T-helper 1 cell treated with Interleukin-12 subunit alpha and Interleukin-12 subunit beta and Interleukin-4 antibody, amounts not matched to agents 30 ng/mL and 1 ng/mL, for 36 hours (primary cell): Measurements from ENCODE around the gene WBP2NL. TPM values are rescaled to one million over a fixed set of nuclear protein-coding genes. Genes with fewer than 3 reads are reported as not detected.

Source experiments
- intact Hi-C: fragments of 100-400 bp; cut with micrococcal nuclease; formaldehyde crosslinking; loops from one replicate; pipeline ENCODE4 v1.15.1; 2024
- total RNA-seq: library from RNA; stranded (reverse); gene quantifications from 2 replicates; pipeline ENCODE4 v1.2.3, GENCODE V29; 2022

WBP2NL gene
- total RNA-seq, 1 donor from 2014 or later = 2.9 TPM

DNA sequence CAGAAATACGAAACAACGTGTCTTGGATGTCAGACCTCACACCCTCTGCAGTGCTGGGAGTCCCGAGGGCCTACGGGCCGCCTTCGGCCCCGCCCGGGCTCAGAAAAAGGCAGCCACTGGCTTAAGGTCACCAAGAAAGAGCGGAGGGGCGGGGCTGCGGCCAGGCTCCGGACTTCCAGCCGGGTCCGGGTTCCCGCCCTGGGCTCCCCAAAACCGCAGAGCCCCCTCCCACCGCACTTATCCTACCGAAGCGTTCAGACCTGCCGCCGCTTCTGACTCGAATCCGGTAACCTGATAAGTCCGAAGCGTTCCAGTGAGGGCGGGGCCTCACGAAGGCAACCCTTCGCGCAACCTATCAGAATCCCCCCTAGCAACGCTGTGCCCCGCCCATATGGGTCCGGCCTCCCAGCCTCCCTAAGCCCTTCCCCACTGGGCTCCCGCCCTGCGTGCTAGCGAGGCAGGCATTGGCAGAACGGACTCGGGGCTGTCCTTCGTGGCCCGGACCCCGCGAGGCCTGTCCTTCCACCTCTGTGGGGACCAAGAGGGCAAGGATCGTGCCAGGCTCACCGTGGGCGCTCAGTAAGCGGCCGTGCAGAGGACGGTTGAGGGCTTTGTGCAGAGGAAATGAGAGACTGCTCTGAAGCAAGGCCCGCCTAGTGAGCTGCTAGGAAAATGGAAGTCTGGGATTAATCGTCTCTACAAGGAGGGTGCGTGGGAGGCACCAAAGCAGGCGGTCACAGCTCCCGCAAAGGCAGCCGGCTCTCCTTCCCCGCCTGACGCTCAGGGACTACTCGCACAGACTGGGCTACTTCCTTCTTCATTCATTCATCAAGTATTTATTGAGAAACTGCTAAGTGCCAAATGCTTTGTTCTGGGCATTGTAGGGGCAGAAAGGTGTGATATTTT lies 72.2 kb downstream of the WBP2NL start, which contains the start of gene NAGA:
TSS of gene NAGA (minus strand) at position 296 of the 906 bp plus-strand sequence. CDS start 515 bp downstream, outside the sequence.
- intact Hi-C loops = loop anchor here (1.0 to 10.0 kb wide), 13 partner anchors 9 to 626 kb away; partner anchors contain the start of genes CENPM, DESI1, MEI1 and NDUFA6

DNA sequence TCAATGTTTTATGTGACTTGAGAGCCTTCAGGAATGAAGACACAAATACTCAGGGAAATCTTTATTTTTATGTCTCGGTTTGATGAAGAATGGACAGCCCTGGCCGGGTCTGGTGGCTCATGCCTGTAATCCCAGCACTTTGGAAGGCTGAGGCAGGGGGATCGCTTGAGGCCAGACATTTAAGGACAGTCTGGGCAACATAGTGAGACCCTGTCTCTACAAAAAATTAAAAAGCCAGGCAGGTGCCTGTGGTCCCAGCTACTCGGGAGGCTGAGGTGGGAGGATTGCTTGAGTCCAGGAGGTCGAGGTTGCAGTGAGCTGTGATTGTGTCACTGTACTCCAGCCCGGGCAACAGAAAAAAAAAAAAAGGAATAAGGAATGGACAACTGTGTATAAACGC lies 72.9 kb downstream of the WBP2NL start:
- intact Hi-C loops = loop anchor here (2.0 to 10.0 kb wide), 7 partner anchors 125 to 627 kb away; partner anchors contain the start of genes CENPM, DESI1, MEI1 and POLDIP3

DNA sequence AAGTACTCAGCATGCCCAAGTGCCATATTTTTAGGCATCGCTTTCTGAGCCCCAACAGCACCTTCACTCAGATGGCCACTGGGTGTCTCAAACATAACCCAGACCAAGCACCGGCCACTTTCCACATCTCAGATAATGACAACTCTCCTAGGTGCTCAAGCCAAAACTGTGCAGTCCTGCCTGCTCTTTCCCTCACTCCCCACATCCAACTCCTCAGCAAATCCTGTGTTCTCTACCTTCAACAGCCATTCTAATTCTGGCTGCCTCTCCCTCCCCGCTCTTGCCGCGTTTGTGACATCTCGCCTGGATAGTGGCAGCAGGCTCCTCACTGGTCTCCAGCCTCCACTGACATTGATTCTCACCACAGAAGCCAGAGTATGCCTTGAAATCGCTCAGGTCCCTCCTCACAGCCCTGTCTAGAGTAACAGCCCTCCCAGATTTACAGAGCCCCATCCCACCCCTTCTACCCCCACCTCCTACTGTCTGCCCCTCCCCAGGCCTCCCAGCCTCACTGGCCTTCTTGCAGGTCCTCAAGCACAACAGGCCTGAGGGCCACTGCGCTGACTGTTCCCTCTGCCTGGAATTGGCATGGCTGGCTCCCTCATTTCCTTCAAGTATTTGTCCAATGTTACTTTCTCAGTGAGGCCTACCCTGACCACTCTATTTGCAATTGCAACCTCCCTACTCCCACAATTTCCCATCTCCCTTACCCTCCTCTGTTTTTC lies 74.2 kb downstream of the WBP2NL start:
- intact Hi-C loops = loop anchor here (5.0 to 10.0 kb wide), 6 partner anchors 195 to 628 kb away; partner anchors contain the start of genes DESI1, MEI1, POLDIP3 and TOB2

- intact Hi-C loops = loop anchor here (5.0 to 10.0 kb wide), 6 partner anchors 194 to 629 kb away; partner anchors contain the start of genes DESI1, MEI1, POLDIP3 and TOB2
These were observed 75.0 kb downstream of the WBP2NL start for GRCh38 chr22:42073621-42074041.

DNA sequence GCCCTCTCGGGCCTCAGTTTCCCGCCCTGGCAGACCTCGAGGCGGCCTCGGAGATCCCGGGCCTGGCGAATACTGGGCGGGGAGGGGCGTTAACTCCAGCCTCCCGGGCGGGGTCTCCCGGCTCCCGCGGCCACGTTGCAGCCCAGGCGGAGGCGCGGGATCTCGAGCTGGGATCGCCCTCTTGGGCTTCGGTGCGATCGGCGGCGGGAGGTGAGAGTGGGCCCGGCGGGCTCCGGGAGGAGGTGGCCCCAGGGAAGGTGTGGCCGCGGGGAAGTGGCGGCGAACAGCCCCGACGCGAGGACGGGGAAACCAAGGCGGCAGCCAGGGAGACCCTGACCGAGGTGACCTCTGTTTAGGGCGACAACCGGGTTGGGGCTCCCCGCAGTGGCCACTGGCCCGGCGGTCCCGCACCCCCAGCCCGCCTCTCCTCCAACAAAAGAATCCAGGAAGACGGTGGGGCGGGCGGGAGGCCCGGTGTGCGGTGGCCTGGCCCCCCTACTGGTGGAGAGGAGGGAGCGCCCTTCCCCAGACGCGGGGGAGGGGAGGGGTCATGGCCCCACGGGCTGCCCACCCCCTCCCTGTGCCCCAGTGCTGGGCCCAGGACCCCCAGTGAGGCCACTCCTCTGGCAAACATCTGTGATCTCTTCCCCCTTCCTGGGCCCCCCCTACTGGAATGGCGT lies 75.7 kb downstream of the WBP2NL start, which contains the start of gene PHETA2:
TSS of gene PHETA2 (plus strand) at position 117 of the 680 bp plus-strand sequence. CDS start 3,046 bp downstream, outside the sequence.
- intact Hi-C loops = loop anchor here (5.0 to 10.0 kb wide), 6 partner anchors 193 to 629 kb away; partner anchors contain the start of genes DESI1, MEI1, POLDIP3 and TOB2

GRCh38 chr22:42074846-42075676 lies 76.5 kb downstream of the WBP2NL start:
- intact Hi-C loops = loop anchor here (5.0 to 10.0 kb wide), 6 partner anchors 192 to 630 kb away; partner anchors contain the start of genes DESI1, MEI1, POLDIP3 and TOB2

DNA sequence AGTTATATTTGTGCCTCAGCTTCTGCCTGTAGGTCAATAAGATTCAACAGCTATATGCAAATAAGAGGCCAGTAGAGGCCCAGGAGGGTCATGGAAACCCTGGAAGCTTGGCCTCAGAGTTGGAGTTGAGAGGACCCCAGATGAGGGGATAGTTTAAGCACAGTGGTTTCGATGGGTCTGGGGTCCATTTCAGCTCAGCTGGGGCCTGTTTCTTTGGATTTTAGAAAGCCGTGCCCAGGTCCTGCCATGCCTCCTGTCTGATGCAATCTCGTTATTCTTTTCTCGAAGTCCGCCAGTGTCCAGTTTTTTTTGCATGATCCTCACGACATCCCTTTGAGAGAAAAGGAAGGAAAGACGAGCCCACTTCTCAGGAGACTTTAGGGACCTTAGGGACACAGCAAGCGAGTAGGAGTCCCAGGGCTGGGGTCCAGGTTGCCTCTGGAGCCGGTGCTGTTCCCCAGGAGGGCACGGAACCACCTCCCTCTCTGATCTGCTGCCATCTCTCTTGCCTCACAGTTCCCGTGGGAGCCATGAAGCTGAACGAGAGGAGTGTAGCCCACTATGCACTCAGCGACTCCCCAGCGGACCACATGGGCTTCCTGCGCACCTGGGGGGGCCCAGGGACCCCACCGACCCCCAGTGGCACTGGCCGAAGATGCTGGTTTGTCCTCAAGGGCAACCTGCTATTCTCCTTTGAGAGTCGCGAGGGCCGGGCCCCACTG lies 78.3 kb downstream of the WBP2NL start:
- intact Hi-C loops = loop anchor here (10.0 kb wide), 3 partner anchors 452 to 632 kb away; partner anchors contain the start of genes DESI1, POLDIP3, TOB2 and XRCC6

- intact Hi-C loops = loop anchor here (2.0 to 10.0 kb wide), 5 partner anchors 131 to 633 kb away; partner anchors contain the start of genes CENPM, DESI1, POLDIP3 and TOB2
These were observed 79.0 kb downstream of the WBP2NL start for GRCh38 chr22:42077486-42078125.

Other genes starting within 250 kb of the WBP2NL start
- gene CCDC134, start 198.1 kb upstream of the WBP2NL start, total RNA-seq = 16.4 and 16.5 TPM in 2 replicates
- gene SREBF2, start 165.7 kb upstream of the WBP2NL start, total RNA-seq = 156 and 160 TPM in 2 replicates
- 0.90 and 1.2 TPM in 2 replicates for gene SHISA8, start 83.7 kb upstream of the WBP2NL start, total RNA-seq
- 1.1 and 1.7 TPM in 2 replicates for gene TNFRSF13C, start 72.0 kb upstream of the WBP2NL start, total RNA-seq
- 50.5 and 53.5 TPM in 2 replicates for gene CENPM, start 51.6 kb upstream of the WBP2NL start, total RNA-seq
- 7.2 and 8.2 TPM in 2 replicates for gene SEPTIN3, start 29.3 kb upstream of the WBP2NL start, total RNA-seq
- gene NAGA, start 72.0 kb downstream of the WBP2NL start, total RNA-seq = 44.1 and 44.2 TPM in 2 replicates
- gene PHETA2, start 75.5 kb downstream of the WBP2NL start, total RNA-seq = 4.0 and 4.7 TPM in 2 replicates
- 82.5 and 85.9 TPM in 2 replicates for gene SMDT1, start 80.9 kb downstream of the WBP2NL start, total RNA-seq
- gene NDUFA6, start 92.0 kb downstream of the WBP2NL start, total RNA-seq = 71.0 and 73.7 TPM in 2 replicates
- gene CYP2D6, start 132.0 kb downstream of the WBP2NL start, total RNA-seq = 6.5 and 7.0 TPM in 2 replicates